Activated T-helper 2 cell treated with anti-CD3 and anti-CD28 coated beads, Interferon-gamma antibody, Interleukin-2, Interleukin-4, amounts not matched to agents 10 μg/mL and 5 μg/mL and 100 μg/mL, durations not matched to agents 14 hours and 24 hours and 36 hours (primary cell): ENCODE measurements around the gene MCM5. TPM values are rescaled to one million over a fixed set of nuclear protein-coding genes. Genes with fewer than 3 reads are reported as not detected.
"Not testable (repeated sequence)": the region's sequence is repeated elsewhere in the genome, so short reads cannot be mapped to it uniquely, and the experiment has no call there.

Source experiments
- DNase-seq: peaks from one replicate; pipeline ENCODE4 v3.0.0; 2021; ENCODE audit warnings: low spot score
- H3K27ac Mint-ChIP-seq: one replicate; pipeline ENCODE4 v1.8.0; 2021; ENCODE audit warnings: mixed read lengths
- H3K27me3 Mint-ChIP-seq: one replicate; pipeline ENCODE4 v1.8.0; 2021; ENCODE audit warnings: low read depth, mixed read lengths
- H3K36me3 Mint-ChIP-seq: one replicate; pipeline ENCODE4 v1.8.0; 2021; ENCODE audit warnings: low read depth, mixed read lengths
- H3K4me1 Mint-ChIP-seq: one replicate; pipeline ENCODE4 v1.8.0; 2021; ENCODE audit warnings: low read depth, mixed read lengths
- H3K4me3 Mint-ChIP-seq: one replicate; pipeline ENCODE4 v1.8.0; 2021; ENCODE audit warnings: low read depth, mild to moderate bottlenecking, moderate library complexity, mixed read lengths
- H3K9me3 Mint-ChIP-seq: one replicate; pipeline ENCODE4 v1.8.0; 2021; ENCODE audit warnings: mixed read lengths
- intact Hi-C: fragments of 100-400 bp; cut with micrococcal nuclease; formaldehyde crosslinking; loops from one replicate; pipeline ENCODE4 v1.15.1; 2023
- total RNA-seq: library from RNA; stranded (reverse); gene quantifications from 2 replicates; pipeline ENCODE4 v1.2.3, GENCODE V29; 2022

Gene MCM5
- total RNA-seq, 1 donor from 2014 or later = 286 TPM

GRCh38 chr22:35471566-35471965 lies 71.6 kb downstream of the MCM5 start:
- intact Hi-C loops, H3K27me3 Mint-ChIP-seq, H3K4me3 Mint-ChIP-seq, H3K9me3 Mint-ChIP-seq, DNase-seq, H3K27ac Mint-ChIP-seq, H3K4me1 Mint-ChIP-seq: not testable (repeated sequence)
- H3K36me3 Mint-ChIP-seq = peaks cover 23% of the 10 kb centered on the region

GRCh38 chr22:35472488-35472887 lies 72.5 kb downstream of the MCM5 start:
- Mint-ChIP-seq H3K9me3 (peaks cover 4% of the 10 kb centered on the region), H3K27ac (no peak overlapping the region), H3K27me3 (no peaks in the 10 kb centered on the region), H3K36me3 (peaks cover 23% of the 10 kb centered on the region), H3K4me3 (no peak overlapping the region), H3K4me1 (no peaks in the 10 kb centered on the region)
- DNase-seq = no peak
- intact Hi-C loops = no loop called here

- intact Hi-C loops = no loop called here
- no peak overlapping the region for H3K27ac Mint-ChIP-seq
- H3K36me3 Mint-ChIP-seq = peaks cover 23% of the 10 kb centered on the region
- H3K4me1 Mint-ChIP-seq = no peaks in the 10 kb centered on the region
- no peaks in the 10 kb centered on the region for H3K27me3 Mint-ChIP-seq
- no peak for DNase-seq
- H3K4me3 Mint-ChIP-seq = no peak overlapping the region
- peaks cover 4% of the 10 kb centered on the region for H3K9me3 Mint-ChIP-seq
These were observed 74.0 kb downstream of the MCM5 start for GRCh38 chr22:35473971-35474370.

Other genes with a start within 250 kb of the MCM5 start
- gene HMGXB4, start 142.6 kb upstream of the MCM5 start, total RNA-seq = 41.8 and 42.3 TPM in 2 replicates
- 21.2 and 23.6 TPM in 2 replicates for gene TOM1, start 100.2 kb upstream of the MCM5 start, total RNA-seq
- 1.0 and 1.3 TPM in 2 replicates for gene HMOX1, start 19.0 kb upstream of the MCM5 start, total RNA-seq
- not detected in 2 replicates for gene RASD2, start 140.7 kb downstream of the MCM5 start, total RNA-seq
- gene MB, start 217.2 kb downstream of the MCM5 start, total RNA-seq = 0.50 and 0.67 TPM in 2 replicates
- gene APOL6, start 248.3 kb downstream of the MCM5 start, total RNA-seq = 21.2 and 21.9 TPM in 2 replicates